SW 1271 (cell line): ENCODE measurements around the gene ATG9B.

ENCODE experiments used
- DNase-seq, 2 experiments: peaks; one replicate each; lab custom pipeline; 2025; lab: John Stamatoyannopoulos, UW

The ATG9B gene

GRCh38 chr7:151000897-151001495 lies 23.3 kb downstream of the ATG9B start:
- no peak for DNase-seq

GRCh38 chr7:150999497-151000230 lies 24.6 kb downstream of the ATG9B start:
- no peak for DNase-seq

GRCh38 chr7:150999001-150999400 lies 25.3 kb downstream of the ATG9B start:
- no peak for DNase-seq

GRCh38 chr7:150998341-150998740 lies 26.0 kb downstream of the ATG9B start:
- DNase-seq = no peak

- no peak for DNase-seq
Observed at GRCh38 chr7:150997817-150998216, 26.5 kb downstream of the ATG9B start.

- DNase-seq = no peak
Observed at GRCh38 chr7:150997075-150997511, 27.2 kb downstream of the ATG9B start.

GRCh38 chr7:150996376-150997074 lies 27.8 kb downstream of the ATG9B start:
- no peak for DNase-seq

- no peak for DNase-seq
Observed at GRCh38 chr7:150994838-150995510, 29.3 kb downstream of the ATG9B start.

- no peak for DNase-seq
Observed at GRCh38 chr7:150994141-150994837, 30.0 kb downstream of the ATG9B start.

- DNase-seq = no peak
Observed at GRCh38 chr7:150993511-150993910, 30.8 kb downstream of the ATG9B start.

- DNase-seq = peak in 1 of 2 experiments; percentile 45
Observed at GRCh38 chr7:150992833-150993302, 31.4 kb downstream of the ATG9B start.

- no peak for DNase-seq
Observed at GRCh38 chr7:150992051-150992640, 32.1 kb downstream of the ATG9B start.

GRCh38 chr7:150990416-150991186 lies 33.7 kb downstream of the ATG9B start, which contains the start of gene NOS3:
Gene NOS3, plus strand, starts transcription at chr7:150991017. Its CDS starts 2,787 bp downstream, at chr7:150993804.
- DNase-seq = no peak

GRCh38 chr7:150989456-150989855 lies 34.8 kb downstream of the ATG9B start:
- no peak for DNase-seq

GRCh38 chr7:150988230-150989226 lies 35.8 kb downstream of the ATG9B start:
- DNase-seq = peak in 1 of 2 experiments; percentile 21

GRCh38 chr7:150986556-150986955 lies 37.7 kb downstream of the ATG9B start:
- DNase-seq = no peak

- DNase-seq = peak in 1 of 2 experiments; percentile 45
Observed at GRCh38 chr7:150986099-150986512, 38.2 kb downstream of the ATG9B start.

- no peak for DNase-seq
Observed at GRCh38 chr7:150983893-150984368, 40.4 kb downstream of the ATG9B start.

GRCh38 chr7:150982351-150982750 lies 41.9 kb downstream of the ATG9B start:
- no peak for DNase-seq
